ENCODE data around the gene CTSO. TPM values are rescaled to one million over a fixed set of nuclear protein-coding genes. Genes with fewer than 3 reads are reported as not detected.

Gene CTSO
- total RNA-seq, 2 experiments from 2014 or later: 3.7 to 3.8 TPM

DNA sequence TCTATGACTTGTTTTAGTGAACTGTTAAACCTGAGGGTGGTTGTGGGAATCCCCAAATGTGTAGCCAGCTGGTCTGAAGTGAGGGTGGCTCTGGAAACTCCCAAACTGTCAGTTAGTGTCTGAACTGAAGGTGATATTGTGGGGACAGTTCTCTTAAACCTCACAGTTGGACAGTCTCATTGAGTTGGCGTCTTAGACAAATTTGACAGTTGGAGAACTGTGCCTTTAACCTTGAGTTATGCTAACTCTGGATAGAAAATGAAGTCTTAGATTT, 20.7 kb upstream of the CTSO start:
- H3K4me1 Mint-ChIP-seq (ENCODE audit: low read depth): no peaks in the 10 kb centered on the region
- intact Hi-C loops (cut with DNase I, micrococcal nuclease): no loop called here
- TF ChIP-seq, protein P1, sequence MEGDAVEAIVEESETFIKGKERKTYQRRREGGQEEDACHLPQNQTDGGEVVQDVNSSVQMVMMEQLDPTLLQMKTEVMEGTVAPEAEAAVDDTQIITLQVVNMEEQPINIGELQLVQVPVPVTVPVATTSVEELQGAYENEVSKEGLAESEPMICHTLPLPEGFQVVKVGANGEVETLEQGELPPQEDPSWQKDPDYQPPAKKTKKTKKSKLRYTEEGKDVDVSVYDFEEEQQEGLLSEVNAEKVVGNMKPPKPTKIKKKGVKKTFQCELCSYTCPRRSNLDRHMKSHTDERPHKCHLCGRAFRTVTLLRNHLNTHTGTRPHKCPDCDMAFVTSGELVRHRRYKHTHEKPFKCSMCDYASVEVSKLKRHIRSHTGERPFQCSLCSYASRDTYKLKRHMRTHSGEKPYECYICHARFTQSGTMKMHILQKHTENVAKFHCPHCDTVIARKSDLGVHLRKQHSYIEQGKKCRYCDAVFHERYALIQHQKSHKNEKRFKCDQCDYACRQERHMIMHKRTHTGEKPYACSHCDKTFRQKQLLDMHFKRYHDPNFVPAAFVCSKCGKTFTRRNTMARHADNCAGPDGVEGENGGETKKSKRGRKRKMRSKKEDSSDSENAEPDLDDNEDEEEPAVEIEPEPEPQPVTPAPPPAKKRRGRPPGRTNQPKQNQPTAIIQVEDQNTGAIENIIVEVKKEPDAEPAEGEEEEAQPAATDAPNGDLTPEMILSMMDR (IDR thresholded peaks at IDR 0.05): no peak

DNA sequence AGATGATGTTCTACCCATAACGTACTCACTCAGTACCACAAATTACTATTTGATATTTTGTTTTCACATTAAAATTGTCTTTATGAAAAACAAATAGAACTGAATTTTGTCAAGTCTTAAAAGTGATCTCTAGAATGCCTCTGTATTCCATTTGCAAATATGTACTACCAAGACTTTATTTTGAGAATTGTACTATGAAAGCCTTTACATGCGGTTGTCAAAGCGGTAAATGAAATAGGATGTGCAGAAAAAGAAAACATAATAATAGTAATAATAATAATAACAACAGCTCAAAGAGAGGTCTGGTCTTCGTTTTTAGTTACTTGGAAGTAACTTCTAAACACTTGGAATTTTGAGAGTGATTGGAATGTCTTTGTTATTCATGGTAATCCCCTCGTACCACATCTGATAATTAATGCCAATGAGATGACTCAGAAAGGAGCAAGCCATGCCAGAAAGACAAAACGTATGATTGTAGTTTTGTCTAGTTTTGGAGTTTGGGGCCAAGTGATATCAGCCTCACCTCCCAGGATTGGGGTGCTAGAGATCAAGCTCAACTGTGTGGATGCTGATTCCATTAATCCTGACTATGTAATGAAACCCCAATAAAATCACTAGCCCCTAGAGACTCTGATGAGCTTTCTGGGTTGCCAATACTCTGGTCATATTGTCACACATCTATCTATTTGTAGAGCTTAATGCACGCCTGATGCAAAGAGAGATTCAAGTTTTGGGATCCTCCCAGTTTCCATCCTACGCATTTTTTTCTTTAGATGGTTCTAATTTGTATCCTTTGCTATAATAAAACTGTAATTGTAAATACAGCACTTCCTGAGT, 20.2 kb upstream of the CTSO start:
- Mint-ChIP-seq H3K4me3 (no peak overlapping the region), H3K4me1 (ENCODE audit: low read depth) (no peaks in the 10 kb centered on the region), H3K9me3 (no peaks in the 10 kb centered on the region), H3K36me3 (ENCODE audit: low read depth) (no peaks in the 10 kb centered on the region), H3K27ac (no peak overlapping the region), H3K27me3 (peaks cover 23% of the 10 kb centered on the region)
- H3K4me3 ChIP-seq (ENCODE audit: low read length): no peak overlapping the region
- H3K9me3 ChIP-seq (ENCODE audit: control insufficient read depth in 1 of 2, insufficient read depth in 1 of 2, low read length in 2 of 2): no peaks in the 10 kb centered on the region
- no peaks in the 10 kb centered on the region for H3K36me3 ChIP-seq (ENCODE audit: insufficient read depth, low read length)
- DNase-seq (no peak), ATAC-seq (ENCODE audit: poor library complexity) (no peak)
- no peak overlapping the region for H3K27ac ChIP-seq (ENCODE audit: low read depth in 1 of 2, low read length in 2 of 2)
- H3K4me1 ChIP-seq (ENCODE audit: insufficient read depth, low read length): no peaks in the 10 kb centered on the region
- ChIA-PET CTCF (interaction anchor here (1.9 kb wide), 1 partner anchor 8 kb away, joined by 4 read pairs; no protein-coding TSS in a partner anchor), POLR2A (no interaction called here)
- peaks cover 0 to 6% of the 10 kb centered on the region in 2 experiments for H3K27me3 ChIP-seq (ENCODE audit: control insufficient read depth in 1 of 2, insufficient read depth in 2 of 2, low read length in 2 of 2)
- TF ChIP-seq, protein P1 (IDR thresholded peaks at IDR 0.05): no peak
- intact Hi-C loops (cut with DNase I, micrococcal nuclease): no loop called here

More for the DNA sequence above, 20.7 kb upstream of the CTSO start:
- H3K9me3 ChIP-seq (ENCODE audit: control insufficient read depth in 1 of 2, insufficient read depth in 1 of 2, low read length in 2 of 2): no peaks in the 10 kb centered on the region
- H3K27ac ChIP-seq (ENCODE audit: low read depth in 1 of 2, low read length in 2 of 2): no peak overlapping the region
- ATAC-seq (ENCODE audit: poor library complexity) (no peak), DNase-seq (no peak)
- no peaks in the 10 kb centered on the region for H3K4me1 ChIP-seq (ENCODE audit: insufficient read depth, low read length)
- Mint-ChIP-seq H3K27me3 (peaks cover 26% of the 10 kb centered on the region), H3K27ac (no peak overlapping the region), H3K36me3 (ENCODE audit: low read depth) (no peaks in the 10 kb centered on the region), H3K4me3 (no peak overlapping the region), H3K9me3 (peaks cover 4% of the 10 kb centered on the region)
- ChIA-PET POLR2A (no interaction called here), CTCF (interaction anchor here (1.9 kb wide), 1 partner anchor 8 kb away, joined by 4 read pairs; no protein-coding TSS in a partner anchor)
- peaks cover 0 to 3% of the 10 kb centered on the region in 2 experiments for H3K27me3 ChIP-seq (ENCODE audit: control insufficient read depth in 1 of 2, insufficient read depth in 2 of 2, low read length in 2 of 2)
- H3K36me3 ChIP-seq (ENCODE audit: insufficient read depth, low read length): no peaks in the 10 kb centered on the region
- no peak overlapping the region for H3K4me3 ChIP-seq (ENCODE audit: low read length)

DNA sequence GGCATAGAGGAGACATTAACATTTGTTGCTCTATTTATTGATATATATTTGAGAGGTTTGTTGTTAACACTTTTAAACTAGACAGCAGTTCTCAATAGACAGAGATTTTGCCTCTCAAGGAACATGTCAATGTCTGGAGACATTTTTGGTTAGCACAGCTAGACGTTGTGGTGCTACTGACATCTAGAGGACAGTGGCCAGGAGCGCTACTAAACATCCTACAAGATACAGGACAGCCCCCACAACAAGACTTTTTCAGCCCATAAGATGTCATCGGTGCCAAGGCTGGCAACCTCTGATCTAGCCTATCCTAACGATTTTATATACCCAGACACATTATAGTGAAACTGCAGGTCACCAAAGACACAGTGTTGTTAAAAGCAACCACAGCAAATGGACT, 18.4 kb upstream of the CTSO start:
- H3K27ac Mint-ChIP-seq: no peak overlapping the region
- ATAC-seq (ENCODE audit: poor library complexity) (no peak), DNase-seq (no peak)
- peaks cover 36% of the 10 kb centered on the region for H3K27me3 Mint-ChIP-seq
- H3K4me3 Mint-ChIP-seq: no peak overlapping the region
- H3K4me1 Mint-ChIP-seq (ENCODE audit: low read depth): no peaks in the 10 kb centered on the region
- no peak overlapping the region for H3K4me3 ChIP-seq (ENCODE audit: low read length)
- H3K27ac ChIP-seq (ENCODE audit: low read depth in 1 of 2, low read length in 2 of 2): no peak overlapping the region
- no peaks in the 10 kb centered on the region for H3K9me3 Mint-ChIP-seq
- H3K36me3 Mint-ChIP-seq (ENCODE audit: low read depth): no peaks in the 10 kb centered on the region
- H3K27me3 ChIP-seq (ENCODE audit: control insufficient read depth in 1 of 2, insufficient read depth in 2 of 2, low read length in 2 of 2): peaks cover 0 to 6% of the 10 kb centered on the region in 2 experiments
- intact Hi-C loops (cut with DNase I, micrococcal nuclease): no loop called here
- H3K36me3 ChIP-seq (ENCODE audit: insufficient read depth, low read length): no peaks in the 10 kb centered on the region
- ChIA-PET CTCF (no interaction called here), POLR2A (no interaction called here)
- peaks cover 0 to 3% of the 10 kb centered on the region in 2 experiments for H3K9me3 ChIP-seq (ENCODE audit: control insufficient read depth in 1 of 2, insufficient read depth in 1 of 2, low read length in 2 of 2)
- TF ChIP-seq, protein P1 (IDR thresholded peaks at IDR 0.05): no peak
- no peaks in the 10 kb centered on the region for H3K4me1 ChIP-seq (ENCODE audit: insufficient read depth, low read length)
